HEK293 (cell line): ENCODE results near the gene PEX11G.

Experiments
- AEBP2 ChIP-seq: fragments of 450-650 bp; formaldehyde crosslinking; IDR thresholded peaks from 2 replicates; pipeline ENCODE4 v1.5.1; 2016; ENCODE audit warnings: missing biosample characterization, missing genetic modification characterization, borderline replicate concordance
- CTCF ChIP-seq: fragments of 450-650 bp; formaldehyde crosslinking; IDR thresholded peaks from 2 replicates; pipeline ENCODE4 v1.5.1; 2016; ENCODE audit warnings: missing biosample characterization, missing genetic modification characterization
- PBX3 ChIP-seq: sonication (generic); formaldehyde crosslinking; IDR thresholded peaks from 2 replicates; pipeline ENCODE4 v1.8.1; 2022; ENCODE audit warnings: mild to moderate bottlenecking, moderate library complexity, missing genetic modification reagents
- PRDM10 ChIP-seq: fragments of 450-650 bp; formaldehyde crosslinking; IDR thresholded peaks from 2 replicates; pipeline ENCODE4 v1.5.1; 2016; ENCODE audit warnings: missing biosample characterization, missing genetic modification characterization
- SP3 ChIP-seq: fragments of 450-650 bp; formaldehyde crosslinking; IDR thresholded peaks from 2 replicates; pipeline ENCODE4 v1.5.1; 2016; ENCODE audit warnings: missing biosample characterization, missing genetic modification characterization
- YY2 ChIP-seq: fragments of 450-650 bp; formaldehyde crosslinking; IDR thresholded peaks from 2 replicates; pipeline ENCODE4 v1.5.1; 2016; ENCODE audit warnings: missing biosample characterization, missing genetic modification characterization
- ZEB2 ChIP-seq: fragments of 450-650 bp; formaldehyde crosslinking; IDR thresholded peaks from 2 replicates; pipeline ENCODE4 v1.5.1; 2016; ENCODE audit warnings: missing biosample characterization, missing genetic modification characterization
- ZFP69B ChIP-seq: fragments of 450-650 bp; formaldehyde crosslinking; IDR thresholded peaks from 2 replicates; pipeline ENCODE4 v1.5.1; 2016; ENCODE audit warnings: missing biosample characterization, missing genetic modification characterization
- ZNF10 ChIP-seq: fragments of 450-650 bp; formaldehyde crosslinking; IDR thresholded peaks from 2 replicates; pipeline ENCODE4 v1.5.1; 2017; ENCODE audit warnings: missing biosample characterization, missing genetic modification characterization
- ZNF223 ChIP-seq: fragments of 450-650 bp; formaldehyde crosslinking; IDR thresholded peaks from 2 replicates; pipeline ENCODE4 v1.5.1; 2016; ENCODE audit warnings: missing biosample characterization, missing genetic modification characterization
- ZNF335 ChIP-seq: fragments of 450-650 bp; formaldehyde crosslinking; conservative IDR thresholded peaks from 2 replicates; pipeline ENCODE4 v1.5.1; 2016; ENCODE audit warnings: missing biosample characterization, missing genetic modification characterization
- ZNF354C ChIP-seq: fragments of 450-650 bp; formaldehyde crosslinking; IDR thresholded peaks from 2 replicates; pipeline ENCODE4 v1.5.1; 2016; ENCODE audit warnings: missing biosample characterization, missing genetic modification characterization, low read depth, borderline replicate concordance
- ZNF366 ChIP-seq: fragments of 450-650 bp; formaldehyde crosslinking; conservative IDR thresholded peaks from 2 replicates; pipeline ENCODE4 v1.5.1; 2016; ENCODE audit warnings: missing biosample characterization, missing genetic modification characterization
- ZNF398 ChIP-seq: fragments of 450-650 bp; formaldehyde crosslinking; IDR thresholded peaks from 2 replicates; pipeline ENCODE4 v1.5.1; 2017; ENCODE audit warnings: missing biosample characterization, missing genetic modification characterization
- ZNF513 ChIP-seq: fragments of 450-650 bp; IDR thresholded peaks from 2 replicates; pipeline ENCODE4 v1.5.1; 2018; ENCODE audit warnings: missing biosample characterization, missing genetic modification characterization
- ZNF529 ChIP-seq: fragments of 450-650 bp; formaldehyde crosslinking; IDR thresholded peaks from 2 replicates; pipeline ENCODE4 v1.5.1; 2017; ENCODE audit warnings: missing genetic modification characterization, missing biosample characterization; ENCODE audit not compliant: insufficient replicate concordance
- ZNF549 ChIP-seq: fragments of 450-650 bp; IDR thresholded peaks from 2 replicates; pipeline ENCODE4 v1.5.1; 2018; ENCODE audit warnings: missing biosample characterization, missing genetic modification characterization, mild to moderate bottlenecking, inconsistent platforms, moderate library complexity
- ZNF658 ChIP-seq: fragments of 450-650 bp; formaldehyde crosslinking; IDR thresholded peaks from 2 replicates; pipeline ENCODE4; 2016; ENCODE audit warnings: missing biosample characterization, missing genetic modification characterization
- ZNF785 ChIP-seq: fragments of 450-650 bp; formaldehyde crosslinking; IDR thresholded peaks from 2 replicates; pipeline ENCODE4 v1.5.1; 2016; ENCODE audit warnings: missing biosample characterization, missing genetic modification characterization
- ZNF792 ChIP-seq: fragments of 450-650 bp; formaldehyde crosslinking; IDR thresholded peaks from 2 replicates; pipeline ENCODE4 v1.5.1; 2016; ENCODE audit warnings: missing biosample characterization, missing genetic modification characterization
- TF ChIP-seq, protein P1 (sequence below): fragments of 450-650 bp; formaldehyde crosslinking; IDR thresholded peaks from 2 replicates; pipeline ENCODE4 v1.5.1; 2016; ENCODE audit warnings: missing biosample characterization, missing genetic modification characterization
- TF ChIP-seq, protein P2 (sequence below): fragments of 450-650 bp; formaldehyde crosslinking; IDR thresholded peaks from 2 replicates; pipeline ENCODE4 v1.5.1; 2017; ENCODE audit warnings: missing biosample characterization, missing genetic modification characterization

PEX11G gene

GRCh38 chr19:7535047-7535997 is 46.5 kb upstream of the PEX11G start, which contains the start of gene PNPLA6 (continued):
- TF ChIP-seq CTCF (peak; percentile 39; the same call in 1 of the 2 replicates), ZNF792 (tag by site-specific recombination) (0 out of 2 replicates have a peak, but pooled peaks have one; percentile 12), ZNF10 (tag by site-specific recombination) (no peak; the same call in 1 of the 2 replicates), ZNF513 (no peak), ZNF366 (no peak), ZNF549 (tag by site-specific recombination) (no peak), ZEB2 (tag by site-specific recombination) (peak; percentile 83), ZNF529 (tag by site-specific recombination) (no peak), ZNF335 (peak; percentile 94), ZNF223 (tag by site-specific recombination) (no peak), ZNF658 (tag by site-specific recombination) (no peak; the same call in 1 of the 2 replicates), ZFP69B (peak; percentile 95), PBX3 (CRISPR knock-in tag) (no peak; the same call in none of the 2 replicates), PRDM10 (peak; percentile 100), ZNF785 (tag by site-specific recombination) (peak; percentile 88; the same call in 1 of the 2 replicates), ZNF398 (tag by site-specific recombination) (peak; percentile 51; the same call in 1 of the 2 replicates), AEBP2 (tag by site-specific recombination) (no peak), SP3 (peak; percentile 98), ZNF354C (no peak), YY2 (tag by site-specific recombination) (peak; percentile 81)
- TF ChIP-seq, protein P1, sequence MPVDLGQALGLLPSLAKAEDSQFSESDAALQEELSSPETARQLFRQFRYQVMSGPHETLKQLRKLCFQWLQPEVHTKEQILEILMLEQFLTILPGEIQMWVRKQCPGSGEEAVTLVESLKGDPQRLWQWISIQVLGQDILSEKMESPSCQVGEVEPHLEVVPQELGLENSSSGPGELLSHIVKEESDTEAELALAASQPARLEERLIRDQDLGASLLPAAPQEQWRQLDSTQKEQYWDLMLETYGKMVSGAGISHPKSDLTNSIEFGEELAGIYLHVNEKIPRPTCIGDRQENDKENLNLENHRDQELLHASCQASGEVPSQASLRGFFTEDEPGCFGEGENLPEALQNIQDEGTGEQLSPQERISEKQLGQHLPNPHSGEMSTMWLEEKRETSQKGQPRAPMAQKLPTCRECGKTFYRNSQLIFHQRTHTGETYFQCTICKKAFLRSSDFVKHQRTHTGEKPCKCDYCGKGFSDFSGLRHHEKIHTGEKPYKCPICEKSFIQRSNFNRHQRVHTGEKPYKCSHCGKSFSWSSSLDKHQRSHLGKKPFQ (tag by site-specific recombination): 0 out of 2 replicates have a peak, but pooled peaks have one; percentile 12
- TF ChIP-seq, protein P2, sequence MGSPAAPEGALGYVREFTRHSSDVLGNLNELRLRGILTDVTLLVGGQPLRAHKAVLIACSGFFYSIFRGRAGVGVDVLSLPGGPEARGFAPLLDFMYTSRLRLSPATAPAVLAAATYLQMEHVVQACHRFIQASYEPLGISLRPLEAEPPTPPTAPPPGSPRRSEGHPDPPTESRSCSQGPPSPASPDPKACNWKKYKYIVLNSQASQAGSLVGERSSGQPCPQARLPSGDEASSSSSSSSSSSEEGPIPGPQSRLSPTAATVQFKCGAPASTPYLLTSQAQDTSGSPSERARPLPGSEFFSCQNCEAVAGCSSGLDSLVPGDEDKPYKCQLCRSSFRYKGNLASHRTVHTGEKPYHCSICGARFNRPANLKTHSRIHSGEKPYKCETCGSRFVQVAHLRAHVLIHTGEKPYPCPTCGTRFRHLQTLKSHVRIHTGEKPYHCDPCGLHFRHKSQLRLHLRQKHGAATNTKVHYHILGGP (tag by site-specific recombination): no peak
